Measurements from ENCODE around the gene RGS1. TPM values are rescaled to one million over a fixed set of nuclear protein-coding genes. Genes with fewer than 3 reads are reported as not detected.

Gene RGS1
- total and polyA plus RNA-seq, 9 of the 15 experiments (the other 6 are each of a cell fraction or from before 2014, with no cell fraction given) = not detected

- ChIA-PET CTCF (ENCODE audit: low intra/inter-chr PET ratio) (no interaction called here), POLR2A (no interaction called here)
- Histone ChIP-seq H2AFZ (ENCODE audit: low read depth, low read length) (no peak overlapping the region), H4K20me1 (replicated peaks; ENCODE audit: control insufficient read depth, insufficient read depth, low read length) (no peaks in the 10 kb centered on the region), H3K4me3 (no peak overlapping the region), H3K9me3 (replicated peaks; ENCODE audit: control insufficient read depth, insufficient read depth, low read depth, low read length) (no peaks in the 10 kb centered on the region), H3K4me1 (replicated peaks in 1 of 2; ENCODE audit: control insufficient read depth in 2 of 2, insufficient read depth in 2 of 2, low read length in 2 of 2) (no peaks in the 10 kb centered on the region), H3K9ac (ENCODE audit: insufficient read depth in 1 of 2, low read depth in 2 of 2, low read length in 2 of 2) (no peak overlapping the region), H3K79me2 (ENCODE audit: control insufficient read depth, insufficient read depth, low read length) (no peaks in the 10 kb centered on the region), H3K4me2 (ENCODE audit: insufficient read depth, low read length) (no peak overlapping the region), H3K27ac (ENCODE audit: extremely low read depth, low read depth, low read length) (no peak overlapping the region), H3K27me3 (ENCODE audit: control insufficient read depth in 2 of 2, insufficient read depth in 2 of 2, low read length in 2 of 2) (no peaks in the 10 kb centered on the region), H3K36me3 (ENCODE audit: control insufficient read depth, insufficient read depth, low read length) (no peaks in the 10 kb centered on the region), H3K9me1 (ENCODE audit: control insufficient read depth, insufficient read depth, low read length) (no peaks in the 10 kb centered on the region)
- FAIRE-seq = no peak
- DNase-seq (ENCODE audit: extremely low read depth in 1 of 4, low spot score in 3 of 4) = no peak
- intact Hi-C loops (cut with micrococcal nuclease) (no loop called here), in situ Hi-C loops (cut with MboI) (no loop called here)
- no TSS peak for BruUV-seq (replicated peaks)
- ATAC-seq = no peak
- 0% methylated on average over 1 of the region's 1 CpG for WGBS (ENCODE audit: insufficient coverage, low coverage, missing lambda C conversion rate)
- TF ChIP-seq NFIC (IDR thresholded peaks at IDR 0.05) = no peak
- TF ChIP-seq EP400 (IDR thresholded peaks at IDR 0.05) = no peak
- no peak for TF ChIP-seq SREBF2 (CRISPR knock-in tag; IDR thresholded peaks at IDR 0.05)
- TF ChIP-seq ARHGAP35 (IDR thresholded peaks at IDR 0.05; ENCODE audit: partially characterized antibody) = no peak
- no peak for TF ChIP-seq ZEB2 (IDR thresholded peaks at IDR 0.05)
- TF ChIP-seq MCM5 (IDR thresholded peaks at IDR 0.05; ENCODE audit: low read depth) = no peak
- TF ChIP-seq SNRNP70 (optimal IDR thresholded peaks at IDR 0.05; ENCODE audit: low read depth, low read length) = no peak
- TF ChIP-seq, protein P1, sequence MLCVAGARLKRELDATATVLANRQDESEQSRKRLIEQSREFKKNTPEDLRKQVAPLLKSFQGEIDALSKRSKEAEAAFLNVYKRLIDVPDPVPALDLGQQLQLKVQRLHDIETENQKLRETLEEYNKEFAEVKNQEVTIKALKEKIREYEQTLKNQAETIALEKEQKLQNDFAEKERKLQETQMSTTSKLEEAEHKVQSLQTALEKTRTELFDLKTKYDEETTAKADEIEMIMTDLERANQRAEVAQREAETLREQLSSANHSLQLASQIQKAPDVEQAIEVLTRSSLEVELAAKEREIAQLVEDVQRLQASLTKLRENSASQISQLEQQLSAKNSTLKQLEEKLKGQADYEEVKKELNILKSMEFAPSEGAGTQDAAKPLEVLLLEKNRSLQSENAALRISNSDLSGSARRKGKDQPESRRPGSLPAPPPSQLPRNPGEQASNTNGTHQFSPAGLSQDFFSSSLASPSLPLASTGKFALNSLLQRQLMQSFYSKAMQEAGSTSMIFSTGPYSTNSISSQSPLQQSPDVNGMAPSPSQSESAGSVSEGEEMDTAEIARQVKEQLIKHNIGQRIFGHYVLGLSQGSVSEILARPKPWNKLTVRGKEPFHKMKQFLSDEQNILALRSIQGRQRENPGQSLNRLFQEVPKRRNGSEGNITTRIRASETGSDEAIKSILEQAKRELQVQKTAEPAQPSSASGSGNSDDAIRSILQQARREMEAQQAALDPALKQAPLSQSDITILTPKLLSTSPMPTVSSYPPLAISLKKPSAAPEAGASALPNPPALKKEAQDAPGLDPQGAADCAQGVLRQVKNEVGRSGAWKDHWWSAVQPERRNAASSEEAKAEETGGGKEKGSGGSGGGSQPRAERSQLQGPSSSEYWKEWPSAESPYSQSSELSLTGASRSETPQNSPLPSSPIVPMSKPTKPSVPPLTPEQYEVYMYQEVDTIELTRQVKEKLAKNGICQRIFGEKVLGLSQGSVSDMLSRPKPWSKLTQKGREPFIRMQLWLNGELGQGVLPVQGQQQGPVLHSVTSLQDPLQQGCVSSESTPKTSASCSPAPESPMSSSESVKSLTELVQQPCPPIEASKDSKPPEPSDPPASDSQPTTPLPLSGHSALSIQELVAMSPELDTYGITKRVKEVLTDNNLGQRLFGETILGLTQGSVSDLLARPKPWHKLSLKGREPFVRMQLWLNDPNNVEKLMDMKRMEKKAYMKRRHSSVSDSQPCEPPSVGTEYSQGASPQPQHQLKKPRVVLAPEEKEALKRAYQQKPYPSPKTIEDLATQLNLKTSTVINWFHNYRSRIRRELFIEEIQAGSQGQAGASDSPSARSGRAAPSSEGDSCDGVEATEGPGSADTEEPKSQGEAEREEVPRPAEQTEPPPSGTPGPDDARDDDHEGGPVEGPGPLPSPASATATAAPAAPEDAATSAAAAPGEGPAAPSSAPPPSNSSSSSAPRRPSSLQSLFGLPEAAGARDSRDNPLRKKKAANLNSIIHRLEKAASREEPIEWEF (CRISPR knock-in tag; IDR thresholded peaks at IDR 0.05) = no peak
- no peak for TF ChIP-seq ZC3H8 (IDR thresholded peaks at IDR 0.05)
- TF ChIP-seq NR3C1 (CRISPR knock-in tag; IDR thresholded peaks at IDR 0.05) = no peak
- no peak for TF ChIP-seq XRCC4 (IDR thresholded peaks at IDR 0.05; ENCODE audit: extremely low read depth, insufficient read depth, insufficient read length)
- TF ChIP-seq POLR3A (IDR thresholded peaks at IDR 0.05; ENCODE audit: borderline replicate concordance, extremely low read depth, insufficient read depth, insufficient read length) = no peak
- TF ChIP-seq KDM5B (IDR thresholded peaks at IDR 0.05; ENCODE audit: insufficient replicate concordance, low read depth, low read length) = no peak
- TF ChIP-seq TEAD2 (tag; IDR thresholded peaks at IDR 0.05) = no peak
- TF ChIP-seq, protein P2, sequence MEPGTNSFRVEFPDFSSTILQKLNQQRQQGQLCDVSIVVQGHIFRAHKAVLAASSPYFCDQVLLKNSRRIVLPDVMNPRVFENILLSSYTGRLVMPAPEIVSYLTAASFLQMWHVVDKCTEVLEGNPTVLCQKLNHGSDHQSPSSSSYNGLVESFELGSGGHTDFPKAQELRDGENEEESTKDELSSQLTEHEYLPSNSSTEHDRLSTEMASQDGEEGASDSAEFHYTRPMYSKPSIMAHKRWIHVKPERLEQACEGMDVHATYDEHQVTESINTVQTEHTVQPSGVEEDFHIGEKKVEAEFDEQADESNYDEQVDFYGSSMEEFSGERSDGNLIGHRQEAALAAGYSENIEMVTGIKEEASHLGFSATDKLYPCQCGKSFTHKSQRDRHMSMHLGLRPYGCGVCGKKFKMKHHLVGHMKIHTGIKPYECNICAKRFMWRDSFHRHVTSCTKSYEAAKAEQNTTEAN (CRISPR knock-in tag; IDR thresholded peaks at IDR 0.05) = no peak
- TF ChIP-seq HDAC8 (tag; IDR thresholded peaks at IDR 0.05) = no peak
- no peak for TF ChIP-seq LEF1 (IDR thresholded peaks at IDR 0.05)
- no peak for TF ChIP-seq MCM7 (IDR thresholded peaks at IDR 0.05)
Observed at GRCh38 chr1:192615055-192615454, 39.5 kb downstream of the RGS1 start.

All from K562 (cell line).